ENCODE data around the gene INPP5K.
"Not testable (repeated sequence)": the region's sequence is repeated elsewhere in the genome, so short reads cannot be mapped to it uniquely, and the experiment has no call there.

INPP5K gene

DNA sequence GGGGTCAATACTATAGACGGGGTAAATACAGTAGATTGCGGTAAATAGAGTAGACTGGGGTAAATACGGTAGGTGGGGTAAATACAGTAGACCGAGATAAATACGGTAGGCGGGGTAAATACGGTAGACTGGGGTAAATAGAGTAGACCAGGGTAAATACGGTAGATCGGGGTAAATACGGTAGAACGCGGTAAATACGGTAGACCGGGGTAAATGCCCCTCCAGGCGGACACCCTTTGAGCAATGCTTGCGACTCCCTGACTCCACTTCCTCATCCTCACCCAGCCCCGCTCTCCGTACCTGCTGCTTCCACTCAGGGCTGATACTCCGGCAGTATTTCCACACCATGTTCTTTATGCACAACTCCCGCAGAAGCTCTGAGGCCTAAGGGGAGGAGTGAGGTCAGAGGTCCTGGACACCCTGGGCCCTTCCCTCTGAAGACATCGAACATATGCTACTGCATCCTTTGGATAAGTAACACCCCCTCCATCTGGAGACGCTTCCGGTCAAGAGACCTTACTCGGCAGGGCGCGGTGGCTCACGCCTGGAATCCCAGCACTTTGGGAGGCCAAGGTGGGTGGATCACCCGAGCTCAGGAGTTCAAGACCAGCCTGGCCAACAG lies 47.1 kb downstream of the INPP5K start:
- in situ Hi-C loops (cut with MboI; ENCODE audit: low sequenced_read_pairs), result no loop called here

- in situ Hi-C loops (cut with MboI; ENCODE audit: low sequenced_read_pairs), result no loop called here
Observed at GRCh38 chr17:1467898-1468492, 48.4 kb downstream of the INPP5K start.

- in situ Hi-C loops (cut with MboI; ENCODE audit: low sequenced_read_pairs), result no loop called here
Observed at GRCh38 chr17:1467258-1467657, 49.2 kb downstream of the INPP5K start.

- in situ Hi-C loops (cut with MboI; ENCODE audit: low sequenced_read_pairs), result no loop called here
Observed at GRCh38 chr17:1464186-1464585, 52.2 kb downstream of the INPP5K start.

- in situ Hi-C loops (cut with MboI; ENCODE audit: low sequenced_read_pairs), result no loop called here
Observed at GRCh38 chr17:1462164-1463112, 54.0 kb downstream of the INPP5K start.

DNA sequence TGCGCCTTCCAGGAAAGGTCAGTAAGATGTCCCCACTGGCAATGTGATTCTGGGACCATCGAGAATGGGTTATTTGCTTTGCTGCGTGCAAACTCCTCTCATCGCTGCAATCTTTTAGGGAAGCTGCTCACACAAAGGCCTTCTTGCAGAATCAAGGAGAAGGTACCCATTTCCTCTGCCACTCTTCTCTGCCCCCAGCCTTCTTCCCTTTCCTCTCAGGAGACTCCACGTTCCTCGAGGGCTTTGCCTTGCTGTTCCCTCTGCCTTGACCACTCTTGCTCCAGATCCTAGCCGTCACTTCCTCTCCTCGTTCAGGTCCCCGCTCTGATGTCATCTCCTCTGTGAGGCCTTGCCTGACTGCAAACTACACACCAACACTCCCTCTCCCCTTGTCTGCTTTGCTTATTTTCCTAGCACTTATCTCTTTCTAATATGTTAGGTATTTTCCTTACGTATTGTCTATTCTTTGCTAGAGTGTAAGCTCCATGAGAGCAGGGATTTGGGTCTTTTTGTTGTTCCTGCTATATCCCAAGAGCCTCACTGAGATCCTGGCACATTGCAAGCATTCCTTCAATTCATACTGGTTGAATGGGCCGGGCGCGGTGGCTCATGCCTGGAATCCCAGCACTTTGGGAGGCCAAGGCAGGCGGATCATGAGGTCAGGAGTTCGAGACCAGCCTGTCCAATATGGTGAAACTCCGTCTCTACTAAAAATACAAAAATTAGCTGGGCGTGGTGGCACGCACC lies 55.0 kb downstream of the INPP5K start:
- in situ Hi-C loops (cut with MboI; ENCODE audit: low sequenced_read_pairs), result no loop called here

DNA sequence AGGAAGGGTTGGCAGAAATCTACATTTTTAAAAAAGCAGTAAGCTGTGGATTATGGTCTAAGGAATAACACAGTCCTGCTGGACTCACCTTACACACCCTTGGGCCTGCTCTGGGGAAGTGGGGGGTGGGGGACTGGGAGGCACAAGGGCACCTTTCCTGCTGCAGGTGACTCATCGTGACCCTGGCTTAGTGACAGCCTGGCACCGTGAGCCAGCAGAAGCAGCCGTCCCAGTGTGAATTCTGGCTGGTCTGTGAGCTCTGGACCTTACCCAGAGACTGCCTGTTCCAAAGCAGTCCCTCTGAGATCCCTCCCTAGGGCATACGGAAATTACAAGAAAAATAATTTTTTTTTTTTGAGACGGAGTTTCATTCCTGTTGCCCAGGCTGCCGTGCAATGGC lies 56.2 kb downstream of the INPP5K start:
- in situ Hi-C loops (cut with MboI; ENCODE audit: low sequenced_read_pairs), result no loop called here

DNA sequence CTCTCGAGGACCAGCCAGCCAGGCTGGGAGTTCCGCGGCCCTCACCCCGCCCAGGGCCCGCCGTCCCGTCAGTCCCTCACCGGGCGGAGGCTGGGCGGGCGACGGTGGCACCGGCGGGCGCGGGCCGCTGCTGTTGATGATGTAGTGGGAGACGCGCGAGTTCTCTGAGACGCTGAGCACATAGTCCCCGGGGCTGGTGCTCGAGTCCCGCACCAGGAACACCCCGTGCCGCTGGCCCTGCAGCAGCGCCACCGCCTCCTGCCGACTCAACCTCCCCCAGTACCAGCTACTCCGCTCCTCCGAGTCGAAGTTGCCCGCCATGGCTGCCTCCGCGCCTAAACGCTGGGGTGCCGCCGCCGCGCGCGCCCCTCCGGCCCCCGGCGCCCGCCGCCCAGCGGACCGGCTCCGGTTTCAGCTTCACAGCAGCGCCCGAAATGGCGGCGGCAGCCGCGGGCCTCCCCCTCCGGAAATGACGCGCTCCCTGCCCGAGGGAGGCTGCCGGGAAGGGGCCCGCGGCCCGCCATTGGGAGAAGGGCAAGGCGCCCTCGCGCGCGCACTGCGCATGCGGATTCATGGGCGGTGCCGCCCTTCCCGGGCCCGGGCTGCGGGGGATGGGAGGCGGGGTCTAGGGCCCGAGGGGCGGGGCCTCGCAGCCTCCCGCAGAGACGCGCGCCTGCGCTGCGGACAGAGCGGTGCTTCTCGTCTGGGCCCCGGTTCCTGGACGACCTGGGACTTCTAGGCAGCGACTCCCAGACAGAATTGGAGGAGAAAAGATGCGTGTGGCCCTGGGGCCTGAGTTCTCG lies 60.4 kb downstream of the INPP5K start, which contains the start of gene CRK:
Gene CRK (minus strand): TSS at position 436 of the 803 bp plus-strand sequence. CDS start 115 bp downstream, at position 321.
- in situ Hi-C loops (cut with MboI; ENCODE audit: low sequenced_read_pairs), result no loop called here

DNA sequence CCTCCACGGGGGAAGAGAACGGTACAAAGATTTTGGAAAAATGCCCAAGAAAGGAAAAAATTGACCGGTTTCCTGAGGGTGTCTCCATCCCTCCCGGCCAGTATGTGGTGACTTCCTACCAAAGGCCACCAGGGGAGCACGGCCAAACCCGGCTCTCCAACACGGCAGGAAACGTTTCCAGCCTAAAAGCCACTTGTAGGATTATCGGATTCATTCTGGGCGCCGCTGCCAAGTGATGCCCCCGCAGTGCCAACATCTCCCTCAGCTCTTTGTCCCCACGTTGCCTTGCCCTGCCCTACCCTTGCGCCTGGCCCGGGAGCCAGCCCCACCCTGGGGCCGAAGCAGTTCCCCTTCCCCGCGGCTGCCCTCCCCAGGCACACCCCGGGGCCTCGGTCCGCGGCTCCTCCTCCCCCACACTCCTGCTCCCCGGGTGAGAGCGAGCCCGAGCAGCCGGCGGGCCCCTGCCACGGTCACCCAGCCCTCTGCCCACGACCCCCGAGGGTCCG lies 61.1 kb downstream of the INPP5K start:
- in situ Hi-C loops (cut with MboI; ENCODE audit: low sequenced_read_pairs), result no loop called here

- in situ Hi-C loops (cut with MboI; ENCODE audit: low sequenced_read_pairs), result no loop called here
Observed at GRCh38 chr17:1454541-1454940, 61.9 kb downstream of the INPP5K start.

DNA sequence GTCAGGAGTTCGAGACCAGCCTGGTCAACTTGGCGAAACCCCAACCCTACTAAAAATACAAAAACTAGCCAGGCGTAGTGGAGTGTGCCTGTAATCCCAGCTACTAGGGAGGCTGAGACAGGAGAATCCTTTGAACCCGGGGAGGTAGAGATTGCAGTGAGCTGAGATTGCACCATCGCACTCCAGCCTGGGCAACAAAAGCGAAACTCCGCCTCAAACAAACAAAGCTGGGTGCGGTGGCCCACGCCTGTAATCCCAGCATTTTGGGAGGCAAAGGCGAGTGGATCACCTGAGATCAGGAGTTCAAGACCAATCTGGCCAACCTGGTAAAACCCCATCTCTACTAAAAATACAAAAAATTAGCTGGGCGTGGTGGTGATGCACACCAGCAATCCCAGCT lies 62.7 kb downstream of the INPP5K start:
- in situ Hi-C loops (cut with MboI; ENCODE audit: low sequenced_read_pairs), result not testable (repeated sequence)

- in situ Hi-C loops (cut with MboI; ENCODE audit: low sequenced_read_pairs), result no loop called here
Observed at GRCh38 chr17:1452836-1453235, 63.6 kb downstream of the INPP5K start.

- in situ Hi-C loops (cut with MboI; ENCODE audit: low sequenced_read_pairs), result not testable (repeated sequence)
Observed at GRCh38 chr17:1450261-1450660, 66.2 kb downstream of the INPP5K start.

- in situ Hi-C loops (cut with MboI; ENCODE audit: low sequenced_read_pairs), result no loop called here
Observed at GRCh38 chr17:1449412-1449967, 66.9 kb downstream of the INPP5K start.

DNA sequence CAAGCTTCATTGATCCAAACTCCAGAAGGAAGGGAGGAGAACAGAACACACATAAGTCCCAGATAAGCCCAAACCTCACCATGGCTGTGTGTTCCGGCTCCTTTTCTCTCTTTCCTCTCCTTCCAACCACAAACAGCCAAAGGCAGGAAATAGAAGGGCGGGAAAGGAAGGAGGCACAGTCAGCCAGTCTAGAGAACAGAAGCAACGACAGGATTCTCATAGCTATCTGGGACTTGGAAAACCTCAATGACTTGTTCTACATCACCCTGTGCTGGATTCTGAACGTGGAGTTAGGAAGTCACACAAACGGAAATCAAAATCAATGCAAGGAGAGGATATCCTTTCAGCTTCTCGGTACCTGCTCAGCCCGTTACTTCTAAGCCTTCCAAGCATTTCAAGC lies 69.4 kb downstream of the INPP5K start:
- in situ Hi-C loops (cut with MboI; ENCODE audit: low sequenced_read_pairs), result no loop called here

GRCh38 chr17:1446201-1446600 lies 70.2 kb downstream of the INPP5K start:
- in situ Hi-C loops (cut with MboI; ENCODE audit: low sequenced_read_pairs), result no loop called here

DNA sequence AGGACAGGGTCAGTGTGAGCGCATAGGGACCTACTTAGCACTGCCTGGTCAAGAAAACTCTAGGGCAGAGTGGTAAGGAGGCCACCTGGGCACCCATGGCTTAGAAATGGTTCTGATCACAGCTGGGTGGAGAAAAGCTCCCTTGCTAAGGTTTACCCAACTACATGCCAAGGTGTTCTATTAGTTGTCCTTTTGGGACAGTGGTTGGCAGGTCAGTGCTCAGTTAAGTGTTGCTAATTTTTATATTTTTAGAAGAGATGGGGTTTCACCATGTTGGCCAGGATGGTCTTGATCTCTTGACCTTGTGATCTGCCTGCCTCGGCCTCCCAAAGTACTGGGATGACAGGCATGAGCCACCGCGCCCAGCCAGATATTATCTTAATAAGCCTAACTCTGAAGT lies 70.7 kb downstream of the INPP5K start:
- in situ Hi-C loops (cut with MboI; ENCODE audit: low sequenced_read_pairs), result not testable (repeated sequence)

All from HL-60/S4 treated with retinoic acid at 250 ng/mL for 4 days and 3 days (cell line).